SK-MEL-5 (cell line): Measurements from ENCODE around the gene FNDC8. TPM values are rescaled to one million over a fixed set of nuclear protein-coding genes. Genes with fewer than 3 reads are reported as not detected.
"Not testable (repeated sequence)": the region's sequence is repeated elsewhere in the genome, so short reads cannot be mapped to it uniquely, and the experiment has no call there.

Experiments
- DNase-seq: peaks from one replicate; pipeline ENCODE4 v3.0.0-alpha.2; 2016; ENCODE audit warnings: low read depth, low spot score
- in situ Hi-C: cut with HindIII; loops from 2 replicates; pipeline ENCODE4 v1.10.0; 2016; ENCODE audit warnings: low sequenced_read_pairs, high pct_unique_total_duplicates, low pct_unique_long_range_greater_than_20kb
- total RNA-seq: library from RNA; depleted of rRNA; stranded (reverse); fragments of >200 nt; shearing (Covaris generic); gene quantifications from 2 replicates; pipeline ENCODE4 v1.2.3, GENCODE V29; 2014

The FNDC8 gene
- total RNA-seq, 1 experiment from 2014 or later, result not detected

GRCh38 chr17:35154196-35155165 is 33.1 kb downstream of the FNDC8 start:
- DNase-seq, result no peak
- in situ Hi-C loops, result no loop called here

- in situ Hi-C loops, result no loop called here
- DNase-seq, result no peak
These were observed 33.8 kb downstream of the FNDC8 start for GRCh38 chr17:35155246-35155645.

GRCh38 chr17:35159940-35160339 is 38.5 kb downstream of the FNDC8 start:
- in situ Hi-C loops, result no loop called here
- no peak for DNase-seq

GRCh38 chr17:35160354-35161201 is 39.2 kb downstream of the FNDC8 start:
- in situ Hi-C loops, result no loop called here
- no peak for DNase-seq

GRCh38 chr17:35161281-35161761 is 39.9 kb downstream of the FNDC8 start:
- DNase-seq, result no peak
- in situ Hi-C loops, result no loop called here

DNA sequence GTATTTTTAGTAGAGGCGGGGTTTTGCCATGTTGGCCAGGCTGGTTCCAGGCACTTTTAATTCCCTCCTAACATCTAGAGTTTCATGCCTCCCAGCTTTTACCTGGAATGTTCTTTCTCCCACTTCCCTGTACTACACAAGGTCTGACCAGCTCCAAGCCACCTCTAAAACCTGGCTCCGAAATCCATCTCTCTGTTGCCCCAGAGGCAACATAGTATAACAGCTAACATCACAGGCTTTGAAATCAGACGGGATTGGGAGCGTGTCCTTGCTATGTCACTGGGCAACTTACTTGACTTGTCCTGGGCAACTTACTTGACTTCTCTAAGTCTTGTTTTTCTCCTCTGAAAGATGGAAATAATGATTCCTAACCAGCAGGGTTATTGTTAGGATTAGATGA is 41.3 kb downstream of the FNDC8 start:
- no peak for DNase-seq
- in situ Hi-C loops, result no loop called here

DNA sequence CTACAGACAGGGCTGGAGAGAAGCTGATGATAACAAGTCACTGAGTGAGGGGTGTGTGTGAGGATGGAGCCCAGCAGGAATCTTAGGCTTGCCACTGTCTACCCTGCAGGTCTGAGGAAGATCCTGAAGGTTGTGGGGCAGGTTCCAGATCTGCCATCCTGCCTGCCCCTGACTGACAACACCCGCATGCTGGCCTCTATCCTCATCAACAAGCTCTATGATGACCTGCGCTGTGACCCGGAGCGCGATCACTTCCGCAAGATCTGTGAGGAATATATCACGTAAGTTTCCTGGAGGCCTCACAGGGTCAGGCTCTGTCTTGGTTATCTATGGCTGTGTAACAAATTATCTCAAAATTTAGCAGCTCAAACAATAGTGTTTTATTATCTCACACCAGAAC is 42.5 kb downstream of the FNDC8 start:
- no peak for DNase-seq
- in situ Hi-C loops, result no loop called here

- no peak for DNase-seq
- in situ Hi-C loops, result no loop called here
These were observed 43.3 kb downstream of the FNDC8 start for GRCh38 chr17:35164716-35165115.

- no peak for DNase-seq
- in situ Hi-C loops, result no loop called here
These were observed 45.1 kb downstream of the FNDC8 start for GRCh38 chr17:35166526-35166925.

DNA sequence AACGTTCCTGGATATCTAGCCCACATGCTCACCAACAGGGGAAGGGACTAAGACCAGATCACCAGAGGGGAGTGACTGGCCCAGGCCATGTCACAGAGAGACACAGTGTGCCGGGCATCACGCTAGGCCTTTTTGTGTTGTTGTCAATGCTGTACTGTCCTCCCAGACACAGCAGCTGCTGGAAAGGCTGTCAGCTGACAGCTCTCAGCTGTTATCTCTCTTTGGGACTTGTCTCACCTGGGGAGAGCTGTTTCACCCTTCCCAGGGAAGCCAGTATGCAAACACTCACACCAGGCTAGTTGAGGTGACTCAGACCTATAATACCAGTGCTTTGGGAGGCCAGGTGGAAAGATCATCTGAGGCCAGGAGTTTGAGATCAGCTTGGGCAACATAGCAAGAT is 45.6 kb downstream of the FNDC8 start:
- in situ Hi-C loops, result no loop called here
- peak; percentile 49 for DNase-seq

DNA sequence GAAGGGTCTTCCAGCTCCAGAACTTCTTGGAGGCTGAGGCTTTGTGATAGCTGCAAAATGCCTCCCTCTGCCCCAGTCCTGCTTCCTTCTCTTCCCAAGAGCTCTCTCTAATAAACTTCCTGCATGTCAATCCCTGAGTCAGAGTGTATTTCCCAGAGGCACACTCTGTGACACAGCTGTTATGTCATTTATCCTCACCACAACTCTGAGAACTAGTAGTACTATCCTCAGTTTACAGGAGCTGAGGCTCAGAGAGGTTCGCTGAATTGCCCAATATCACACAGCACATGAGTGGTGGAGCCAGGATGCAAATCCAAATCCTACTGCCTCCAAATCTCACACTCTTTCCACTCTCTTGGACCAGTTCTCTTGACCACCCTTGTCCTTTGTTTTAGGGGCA is 46.3 kb downstream of the FNDC8 start:
- in situ Hi-C loops, result no loop called here
- DNase-seq, result no peak

DNA sequence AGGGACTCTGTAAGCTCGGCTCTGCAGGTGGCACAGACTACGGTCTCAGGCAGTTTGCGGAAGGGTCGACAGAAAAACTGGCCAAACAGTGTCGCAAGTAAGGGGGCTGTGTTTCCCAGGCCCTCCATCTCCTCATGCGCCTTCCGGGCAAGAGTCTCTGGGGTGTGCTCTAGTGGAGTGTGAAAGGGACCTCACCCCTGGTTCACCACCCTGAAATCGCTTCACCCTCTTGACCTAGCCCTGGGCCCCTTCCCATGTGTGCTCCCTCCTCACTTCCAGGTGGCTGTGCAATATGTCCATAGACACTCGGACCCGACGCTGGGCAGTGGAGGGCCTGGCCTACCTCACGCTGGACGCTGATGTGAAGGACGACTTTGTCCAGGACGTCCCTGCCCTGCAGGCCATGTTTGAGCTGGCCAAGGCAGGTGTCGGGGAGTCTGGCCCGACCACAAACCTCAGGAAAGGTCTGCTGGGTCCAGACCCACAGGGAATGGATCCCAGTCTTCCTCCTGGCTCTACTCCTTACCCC is 48.5 kb downstream of the FNDC8 start:
- in situ Hi-C loops, result no loop called here
- no peak for DNase-seq

DNA sequence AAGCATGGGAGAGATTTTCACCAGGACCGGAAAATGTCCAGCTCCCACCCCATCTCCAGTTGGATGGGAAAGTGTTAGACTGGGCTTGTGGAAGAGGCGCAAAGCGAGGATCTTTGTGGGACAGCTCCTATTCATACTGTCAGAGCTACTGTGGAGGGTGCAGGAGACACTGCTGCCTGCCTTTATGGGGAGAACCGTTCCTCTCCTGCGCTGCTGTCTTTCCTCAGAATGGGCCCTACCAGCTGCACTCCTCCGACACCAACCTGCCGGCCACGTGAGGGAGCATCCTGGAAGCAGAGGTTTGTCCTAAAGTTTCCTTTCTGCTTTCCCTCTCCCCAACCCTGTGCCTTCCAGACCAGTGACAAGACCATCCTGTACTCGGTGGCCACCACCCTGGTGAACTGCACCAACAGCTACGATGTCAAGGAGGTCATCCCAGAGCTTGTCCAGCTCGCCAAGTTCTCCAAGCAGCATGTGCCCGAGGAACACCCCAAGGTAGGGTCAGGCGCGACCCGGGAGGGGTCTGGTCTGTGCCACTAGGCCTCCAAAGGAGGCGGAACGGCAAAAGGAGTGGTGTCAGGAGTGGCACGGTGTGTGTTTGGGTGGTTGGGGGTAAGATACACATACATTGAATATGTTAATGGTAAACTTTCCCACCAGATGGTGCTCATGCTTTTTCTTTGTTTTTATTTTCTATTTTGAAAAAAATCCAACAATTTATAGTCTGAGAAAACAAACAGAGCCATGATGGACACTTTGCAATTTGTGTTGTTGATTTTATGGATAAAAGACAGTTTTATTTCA is 49.8 kb downstream of the FNDC8 start:
- peak; percentile 53 for DNase-seq
- in situ Hi-C loops, result no loop called here

- DNase-seq, result peak; percentile 4
- in situ Hi-C loops, result no loop called here
These were observed 50.4 kb downstream of the FNDC8 start for GRCh38 chr17:35171834-35172233.

GRCh38 chr17:35172321-35172720 is 50.9 kb downstream of the FNDC8 start:
- DNase-seq, in situ Hi-C loops: not testable (repeated sequence)

- DNase-seq, result no peak
- in situ Hi-C loops, result no loop called here
These were observed 53.5 kb downstream of the FNDC8 start for GRCh38 chr17:35174835-35175334.
